GM12873 (cell line): ENCODE data around the gene CDK5.
A peak's percentile ranks its signal among the peaks of the same experiment; 100 is the strongest.

Experiments
- CTCF ChIP-seq: IDR thresholded peaks from 2 replicates; pipeline ENCODE4 v1.5.1; 2012; ENCODE audit warnings: low read depth, mild to moderate bottlenecking, moderate library complexity, low read length, control low read depth; ENCODE audit not compliant: insufficient read depth; ENCODE audit errors: missing control alignments

Gene CDK5

GRCh38 chr7:151016505-151016904 lies 41.2 kb downstream of the CDK5 start:
- TF ChIP-seq CTCF = no peak

GRCh38 chr7:151015967-151016366 lies 41.7 kb downstream of the CDK5 start:
- TF ChIP-seq CTCF = no peak

GRCh38 chr7:151014950-151015349 lies 42.7 kb downstream of the CDK5 start:
- no peak for TF ChIP-seq CTCF

- TF ChIP-seq CTCF = peak; percentile 28
These were observed 43.8 kb downstream of the CDK5 start for GRCh38 chr7:151013733-151014497.

GRCh38 chr7:151013356-151013732 lies 44.4 kb downstream of the CDK5 start:
- no peak for TF ChIP-seq CTCF

- peak; percentile 58 for TF ChIP-seq CTCF
These were observed 44.8 kb downstream of the CDK5 start for GRCh38 chr7:151012911-151013347.

GRCh38 chr7:151012031-151012692 lies 45.5 kb downstream of the CDK5 start:
- TF ChIP-seq CTCF = no peak
